ENCODE measurements around the gene NIT1.

The NIT1 gene

DNA sequence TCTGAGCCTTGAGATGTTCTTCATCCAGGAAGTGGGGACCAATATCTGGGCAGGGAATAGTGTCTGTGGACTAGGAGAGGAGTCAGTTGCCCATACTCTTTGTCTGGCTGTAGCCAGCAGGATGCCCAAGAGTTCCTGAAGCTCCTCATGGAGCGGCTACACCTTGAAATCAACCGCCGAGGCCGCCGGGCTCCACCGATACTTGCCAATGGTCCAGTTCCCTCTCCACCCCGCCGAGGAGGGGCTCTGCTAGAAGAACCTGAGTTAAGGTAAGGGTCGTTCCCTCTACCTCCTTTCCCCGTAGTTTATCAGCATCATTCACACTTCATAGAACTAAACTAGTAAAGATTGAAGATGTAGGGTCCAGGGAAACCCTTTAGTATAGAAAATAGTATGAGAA is 44.9 kb downstream of the NIT1 start:
- DNase-seq (ENCODE audit: low read depth), result no peak
- H3K4me3 ChIP-seq (ENCODE audit: control insufficient read depth, low read depth, low read length), result no peak overlapping the region
- TF ChIP-seq, protein P1, sequence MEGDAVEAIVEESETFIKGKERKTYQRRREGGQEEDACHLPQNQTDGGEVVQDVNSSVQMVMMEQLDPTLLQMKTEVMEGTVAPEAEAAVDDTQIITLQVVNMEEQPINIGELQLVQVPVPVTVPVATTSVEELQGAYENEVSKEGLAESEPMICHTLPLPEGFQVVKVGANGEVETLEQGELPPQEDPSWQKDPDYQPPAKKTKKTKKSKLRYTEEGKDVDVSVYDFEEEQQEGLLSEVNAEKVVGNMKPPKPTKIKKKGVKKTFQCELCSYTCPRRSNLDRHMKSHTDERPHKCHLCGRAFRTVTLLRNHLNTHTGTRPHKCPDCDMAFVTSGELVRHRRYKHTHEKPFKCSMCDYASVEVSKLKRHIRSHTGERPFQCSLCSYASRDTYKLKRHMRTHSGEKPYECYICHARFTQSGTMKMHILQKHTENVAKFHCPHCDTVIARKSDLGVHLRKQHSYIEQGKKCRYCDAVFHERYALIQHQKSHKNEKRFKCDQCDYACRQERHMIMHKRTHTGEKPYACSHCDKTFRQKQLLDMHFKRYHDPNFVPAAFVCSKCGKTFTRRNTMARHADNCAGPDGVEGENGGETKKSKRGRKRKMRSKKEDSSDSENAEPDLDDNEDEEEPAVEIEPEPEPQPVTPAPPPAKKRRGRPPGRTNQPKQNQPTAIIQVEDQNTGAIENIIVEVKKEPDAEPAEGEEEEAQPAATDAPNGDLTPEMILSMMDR (IDR thresholded peaks at IDR 0.05; ENCODE audit: control insufficient read depth, insufficient read depth, low read depth, low read length, missing control alignments), result no peak

DNA sequence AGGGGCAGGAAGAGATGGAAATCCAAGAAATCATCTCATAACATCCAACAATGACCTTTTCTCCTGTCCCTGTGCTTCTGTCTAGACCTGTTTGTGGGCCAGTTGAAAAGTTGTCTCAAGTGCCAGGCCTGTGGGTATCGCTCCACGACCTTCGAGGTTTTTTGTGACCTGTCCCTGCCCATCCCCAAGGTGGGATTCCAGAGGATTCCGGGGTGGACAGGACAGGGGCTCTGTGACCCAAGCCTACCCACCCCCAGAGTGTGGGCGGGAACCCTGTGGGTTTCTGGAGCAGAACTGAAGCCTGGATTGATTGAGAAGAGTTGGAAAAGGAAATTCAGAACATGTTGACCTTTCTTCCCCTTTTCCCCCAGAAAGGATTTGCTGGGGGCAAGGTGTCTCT is 45.9 kb downstream of the NIT1 start:
- TF ChIP-seq, protein P1 (IDR thresholded peaks at IDR 0.05; ENCODE audit: control insufficient read depth, insufficient read depth, low read depth, low read length, missing control alignments), result no peak
- H3K4me3 ChIP-seq (ENCODE audit: control insufficient read depth, low read depth, low read length), result no peak overlapping the region
- DNase-seq (ENCODE audit: low read depth), result no peak

DNA sequence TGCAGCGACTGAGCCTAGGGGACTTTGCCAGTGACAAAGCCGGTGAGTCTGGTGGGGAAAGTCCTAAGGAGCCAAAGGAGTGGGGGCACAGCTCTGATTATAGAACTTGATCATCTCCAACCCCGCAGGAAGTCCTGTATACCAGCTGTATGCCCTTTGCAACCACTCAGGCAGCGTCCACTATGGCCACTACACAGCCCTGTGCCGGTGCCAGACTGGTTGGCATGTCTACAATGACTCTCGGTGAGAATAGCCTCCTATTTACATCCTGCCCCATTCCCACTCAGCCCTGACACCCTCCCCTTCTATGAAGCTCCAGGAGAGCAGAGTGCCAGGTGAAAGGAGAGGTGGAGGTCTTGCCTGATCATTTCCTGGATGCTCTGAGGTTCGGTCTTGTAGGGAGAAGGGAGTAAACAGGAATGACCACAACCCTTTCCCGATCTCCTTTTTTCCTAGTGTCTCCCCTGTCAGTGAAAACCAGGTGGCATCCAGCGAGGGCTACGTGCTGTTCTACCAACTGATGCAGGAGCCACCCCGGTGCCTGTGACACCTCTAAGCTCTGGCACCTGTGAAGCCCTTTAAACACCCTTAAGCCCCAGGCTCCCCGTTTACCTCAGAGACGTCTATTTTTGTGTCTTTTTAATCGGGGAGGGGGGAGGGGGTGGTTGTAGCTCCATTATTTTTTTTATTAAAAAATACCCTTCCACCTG is 47.2 kb downstream of the NIT1 start:
- TF ChIP-seq, protein P1 (IDR thresholded peaks at IDR 0.05; ENCODE audit: control insufficient read depth, insufficient read depth, low read depth, low read length, missing control alignments), result no peak
- peak overlapping the region; percentile 81 for H3K4me3 ChIP-seq (ENCODE audit: control insufficient read depth, low read depth, low read length)
- DNase-seq (ENCODE audit: low read depth), result no peak

DNA sequence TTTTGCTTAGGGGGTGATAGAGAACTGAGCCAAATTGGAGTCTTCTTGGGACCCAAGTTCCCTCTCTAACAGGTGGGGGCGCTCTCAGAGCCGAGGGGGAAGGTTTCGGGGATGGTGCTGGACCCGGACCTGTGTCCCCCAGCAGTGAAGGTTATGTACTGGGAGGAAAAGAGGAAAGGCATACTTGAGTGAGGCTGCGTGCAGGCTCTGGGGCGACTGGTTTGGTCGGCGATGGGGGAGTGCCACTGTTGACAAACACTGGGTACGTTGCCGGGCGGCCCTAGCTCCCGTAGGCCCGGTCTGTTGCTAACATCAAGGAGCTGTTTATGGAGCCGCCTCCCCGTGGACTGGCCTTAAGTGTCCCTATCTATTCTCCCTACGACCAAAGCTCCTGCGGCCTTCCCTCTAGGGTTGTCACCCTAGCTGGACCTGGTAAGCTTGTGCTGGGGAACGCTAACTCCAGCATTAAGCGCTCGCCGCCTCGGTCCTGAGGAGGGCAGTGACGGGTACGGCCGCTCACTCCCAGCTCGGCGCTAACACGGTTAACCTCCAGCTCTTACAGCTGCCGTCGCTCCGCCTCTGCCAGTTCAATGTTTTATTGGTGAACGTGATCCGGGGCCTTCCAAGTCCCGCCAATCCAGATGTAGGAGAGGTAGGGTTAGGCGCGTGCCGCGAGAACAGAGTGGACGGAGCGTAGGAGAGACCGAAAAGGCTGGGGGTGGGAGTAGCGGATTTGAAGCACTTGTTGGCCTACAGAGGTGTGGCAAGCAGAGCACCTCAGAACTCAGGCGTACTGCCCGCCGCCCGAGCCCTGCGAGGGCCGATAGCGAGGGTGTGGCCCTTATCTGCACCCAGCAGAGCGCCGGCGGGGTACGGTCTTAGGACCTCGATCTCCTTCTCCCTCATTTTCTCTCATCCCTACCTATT is 48.1 kb downstream of the NIT1 start, which contains the start of gene PPOX:
TSS of gene PPOX (plus strand) at position 685 of the 927 bp plus-strand sequence. CDS start 422 bp downstream, outside the sequence.
- peak within 1 kb of the TSS; percentile 81 for H3K4me3 ChIP-seq (ENCODE audit: control insufficient read depth, low read depth, low read length)
- TF ChIP-seq, protein P1 (IDR thresholded peaks at IDR 0.05; ENCODE audit: control insufficient read depth, insufficient read depth, low read depth, low read length, missing control alignments), result peak; percentile 59
- peak; percentile 94 for DNase-seq (ENCODE audit: low read depth)

DNA sequence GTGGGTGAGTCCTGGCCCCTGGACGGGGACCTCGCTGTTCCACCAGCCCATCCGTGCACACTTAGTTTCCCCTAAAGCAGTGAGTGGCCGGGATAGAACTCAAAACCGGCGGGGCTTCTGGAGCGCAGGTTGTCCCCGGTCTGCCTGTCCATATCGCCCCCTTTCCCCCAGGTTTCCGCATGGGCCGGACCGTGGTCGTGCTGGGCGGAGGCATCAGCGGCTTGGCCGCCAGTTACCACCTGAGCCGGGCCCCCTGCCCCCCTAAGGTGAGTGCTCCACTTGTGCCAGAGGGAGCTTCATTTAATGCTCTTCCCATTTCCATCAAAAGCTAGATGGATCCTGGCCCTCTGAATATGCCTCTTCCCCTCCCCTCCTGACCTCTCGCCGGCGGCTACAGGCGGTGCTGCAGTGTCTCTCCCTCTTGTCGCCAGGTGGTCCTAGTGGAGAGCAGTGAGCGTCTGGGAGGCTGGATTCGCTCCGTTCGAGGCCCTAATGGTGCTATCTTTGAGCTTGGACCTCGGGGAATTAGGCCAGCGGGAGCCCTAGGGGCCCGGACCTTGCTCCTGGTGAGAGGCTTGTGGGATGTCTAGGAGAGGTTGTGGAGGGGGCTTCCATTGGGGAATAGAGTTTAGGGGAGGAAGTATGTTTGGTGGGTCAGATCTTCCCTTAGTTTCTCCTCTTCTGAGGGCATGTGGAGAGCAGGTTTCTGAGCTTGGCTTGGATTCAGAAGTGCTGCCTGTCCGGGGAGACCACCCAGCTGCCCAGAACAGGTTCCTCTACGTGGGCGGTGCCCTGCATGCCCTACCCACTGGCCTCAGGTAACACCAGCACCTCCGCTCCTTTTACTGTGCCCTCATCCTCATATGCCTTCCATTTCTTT is 49.0 kb downstream of the NIT1 start:
- TF ChIP-seq, protein P1 (IDR thresholded peaks at IDR 0.05; ENCODE audit: control insufficient read depth, insufficient read depth, low read depth, low read length, missing control alignments), result no peak
- DNase-seq (ENCODE audit: low read depth), result no peak
- H3K4me3 ChIP-seq (ENCODE audit: control insufficient read depth, low read depth, low read length), result peak overlapping the region; percentile 81

DNA sequence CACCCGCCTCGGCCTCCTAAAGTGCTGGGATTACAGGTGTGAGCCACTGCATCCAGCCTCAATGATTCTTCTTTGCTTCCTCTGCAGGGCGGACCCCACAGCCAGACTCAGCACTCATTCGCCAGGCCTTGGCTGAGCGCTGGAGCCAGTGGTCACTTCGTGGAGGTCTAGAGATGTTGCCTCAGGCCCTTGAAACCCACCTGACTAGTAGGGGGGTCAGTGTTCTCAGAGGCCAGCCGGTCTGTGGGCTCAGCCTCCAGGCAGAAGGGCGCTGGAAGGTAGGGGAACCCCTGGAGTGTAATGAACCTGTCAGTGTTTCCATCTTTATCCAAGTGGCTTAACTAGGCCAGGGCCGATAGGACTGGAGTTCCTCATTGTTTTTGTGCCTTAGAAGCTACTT is 51.0 kb downstream of the NIT1 start:
- no peak overlapping the region for H3K4me3 ChIP-seq (ENCODE audit: control insufficient read depth, low read depth, low read length)
- no peak for DNase-seq (ENCODE audit: low read depth)
- TF ChIP-seq, protein P1 (IDR thresholded peaks at IDR 0.05; ENCODE audit: control insufficient read depth, insufficient read depth, low read depth, low read length, missing control alignments), result no peak

Data from AG09309 (cell line).